Mucosa of gallbladder (tissue), 1 donor: Measurements from ENCODE around the gene FAM89B. TPM values are rescaled to one million over a fixed set of nuclear protein-coding genes. Genes with fewer than 3 reads are reported as not detected.

Experiments used
- DNase-seq: peaks from one replicate; pipeline ENCODE4 v3.0.0-alpha.2; 2020; ENCODE audit warnings: low spot score
- total RNA-seq: library from RNA; stranded (reverse); gene quantifications from one replicate; pipeline ENCODE4 v1.2.1, GENCODE V29; 2021
- donor health status: DM: no; HTN: no; CAD: no.

The FAM89B gene
- total RNA-seq, 1 donor from 2014 or later = 68.2 TPM

GRCh38 chr11:65588199-65589054 is 16.1 kb downstream of the FAM89B start:
- peak; percentile 57 for DNase-seq

- no peak for DNase-seq
Measured at GRCh38 chr11:65589444-65590239, 17.3 kb downstream of the FAM89B start.

- no peak for DNase-seq
Measured at GRCh38 chr11:65590240-65590738, 18.0 kb downstream of the FAM89B start.

- no peak for DNase-seq
Measured at GRCh38 chr11:65591939-65592857, 19.9 kb downstream of the FAM89B start.

GRCh38 chr11:65592858-65593517 is 20.6 kb downstream of the FAM89B start:
- DNase-seq = no peak

- DNase-seq = no peak
Measured at GRCh38 chr11:65593518-65594414, 21.4 kb downstream of the FAM89B start.

GRCh38 chr11:65595131-65595530 is 22.8 kb downstream of the FAM89B start:
- no peak for DNase-seq

GRCh38 chr11:65595543-65596281 is 23.4 kb downstream of the FAM89B start, which contains the start of gene KCNK7:
KCNK7 (minus strand) TSS chr11:65595800; CDS start chr11:65595772, 28 bp downstream.
- no peak for DNase-seq

- DNase-seq = no peak
Measured at GRCh38 chr11:65596520-65596919, 24.2 kb downstream of the FAM89B start.

- DNase-seq = no peak
Measured at GRCh38 chr11:65598258-65598699, 25.9 kb downstream of the FAM89B start.

- no peak for DNase-seq
Measured at GRCh38 chr11:65599216-65599954, 27.0 kb downstream of the FAM89B start.

- DNase-seq = no peak
Measured at GRCh38 chr11:65599955-65600246, 27.6 kb downstream of the FAM89B start.

GRCh38 chr11:65604258-65604657 is 31.9 kb downstream of the FAM89B start:
- DNase-seq = no peak

- peak; percentile 95 for DNase-seq
Measured at GRCh38 chr11:65606876-65607613, 34.7 kb downstream of the FAM89B start.

GRCh38 chr11:65607614-65608426 is 35.5 kb downstream of the FAM89B start:
- DNase-seq = no peak

- no peak for DNase-seq
Measured at GRCh38 chr11:65609229-65609628, 36.9 kb downstream of the FAM89B start.

GRCh38 chr11:65609665-65610064 is 37.3 kb downstream of the FAM89B start:
- DNase-seq = no peak
